Stimulated activated CD4-positive, alpha-beta T cell treated with anti-CD3 and anti-CD28 coated beads, Interleukin-12 subunit alpha, Interleukin-12 subunit beta, amount 100 ng/mL, for 24 hours (primary cell): ENCODE results near the gene NUP98.
"Not testable (repeated sequence)": the region's sequence is repeated elsewhere in the genome, so short reads cannot be mapped to it uniquely, and the experiment has no call there.

Source experiments
- DNase-seq, 2 experiments: peaks; one replicate each; pipeline ENCODE4 v3.0.0-alpha.2; 2020; ENCODE audit warnings: low read depth in 2 of 2

NUP98 gene

DNA sequence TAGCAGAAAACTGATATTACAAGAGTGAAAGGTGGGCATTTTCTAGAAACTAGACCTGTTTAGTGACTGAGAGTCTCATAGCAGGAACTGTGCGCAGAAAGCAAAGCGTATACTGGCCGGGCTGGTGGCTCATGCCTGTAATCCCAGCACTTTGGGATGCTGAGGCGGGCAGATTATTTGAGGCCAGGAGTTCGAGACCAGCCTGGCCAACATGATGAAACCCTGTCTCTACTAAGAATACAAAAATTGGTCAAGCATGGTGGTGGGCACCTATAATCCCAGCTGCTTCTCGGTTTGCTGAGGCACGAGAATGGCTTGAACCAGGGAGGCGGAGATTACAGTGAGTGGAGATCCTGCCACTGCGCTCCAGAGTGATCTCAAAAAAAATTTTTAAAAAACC, 1.8 kb upstream of the NUP98 start:
- no peak for DNase-seq

DNA sequence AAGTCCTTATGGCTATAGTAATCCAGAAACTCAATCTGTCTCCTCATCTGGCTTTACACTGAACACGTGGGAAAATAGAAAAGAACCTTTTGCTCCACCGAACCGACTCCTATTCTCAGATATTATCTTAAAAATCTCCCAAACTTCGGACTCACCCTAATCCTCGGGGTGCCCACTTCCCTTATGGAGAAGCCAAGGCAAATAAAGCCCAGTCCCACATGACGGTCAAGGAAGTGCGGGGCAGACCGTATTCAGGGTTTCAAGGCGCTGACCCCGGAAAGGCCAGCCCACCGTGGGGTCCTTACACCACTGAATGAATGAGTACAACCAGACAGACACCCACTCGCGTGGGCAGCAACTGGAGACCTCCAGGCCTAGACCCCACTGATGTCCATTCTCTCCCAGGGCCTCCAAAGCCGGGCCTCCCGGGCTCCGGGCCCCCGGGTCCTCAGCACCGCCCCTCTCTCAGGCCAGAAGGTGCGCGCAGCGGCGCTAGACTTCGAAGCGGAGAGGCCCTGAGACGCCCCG, 489 bp downstream of the NUP98 start:
- DNase-seq: no peak

DNA sequence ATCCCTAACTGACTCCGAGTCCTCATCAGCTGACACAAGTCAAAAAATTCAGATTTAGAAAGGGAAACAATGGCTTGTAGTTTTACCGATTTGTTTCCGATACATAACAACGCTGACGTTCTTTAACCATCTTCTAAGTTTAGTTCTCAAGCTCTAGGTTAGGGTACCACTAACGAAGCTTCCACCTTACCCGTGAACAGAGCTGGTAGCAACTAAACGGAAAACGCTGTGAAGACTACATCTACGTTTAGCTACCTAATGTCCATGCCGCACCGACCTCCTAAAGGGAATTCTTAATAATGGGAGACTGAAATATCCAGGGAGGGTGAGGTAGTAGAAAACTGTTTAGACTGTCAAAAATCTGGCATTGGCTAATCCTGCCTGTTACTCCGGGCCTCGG, 1.0 kb downstream of the NUP98 start:
- no peak for DNase-seq

DNA sequence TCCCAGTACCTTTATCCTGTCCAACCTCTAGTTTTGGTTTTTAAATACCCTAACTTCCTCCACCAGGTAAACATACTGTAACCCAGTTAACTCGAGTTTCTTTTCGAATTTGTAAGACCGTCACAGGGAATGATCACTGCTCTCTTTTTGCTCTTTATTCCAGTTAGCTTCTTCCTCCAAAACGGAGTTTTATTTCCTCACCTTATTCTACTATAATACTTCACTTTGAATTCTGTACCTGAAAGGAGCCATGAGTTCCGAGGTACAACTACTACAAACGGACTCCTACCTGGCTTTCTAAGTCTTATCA, 1.4 kb downstream of the NUP98 start:
- DNase-seq: no peak

DNA sequence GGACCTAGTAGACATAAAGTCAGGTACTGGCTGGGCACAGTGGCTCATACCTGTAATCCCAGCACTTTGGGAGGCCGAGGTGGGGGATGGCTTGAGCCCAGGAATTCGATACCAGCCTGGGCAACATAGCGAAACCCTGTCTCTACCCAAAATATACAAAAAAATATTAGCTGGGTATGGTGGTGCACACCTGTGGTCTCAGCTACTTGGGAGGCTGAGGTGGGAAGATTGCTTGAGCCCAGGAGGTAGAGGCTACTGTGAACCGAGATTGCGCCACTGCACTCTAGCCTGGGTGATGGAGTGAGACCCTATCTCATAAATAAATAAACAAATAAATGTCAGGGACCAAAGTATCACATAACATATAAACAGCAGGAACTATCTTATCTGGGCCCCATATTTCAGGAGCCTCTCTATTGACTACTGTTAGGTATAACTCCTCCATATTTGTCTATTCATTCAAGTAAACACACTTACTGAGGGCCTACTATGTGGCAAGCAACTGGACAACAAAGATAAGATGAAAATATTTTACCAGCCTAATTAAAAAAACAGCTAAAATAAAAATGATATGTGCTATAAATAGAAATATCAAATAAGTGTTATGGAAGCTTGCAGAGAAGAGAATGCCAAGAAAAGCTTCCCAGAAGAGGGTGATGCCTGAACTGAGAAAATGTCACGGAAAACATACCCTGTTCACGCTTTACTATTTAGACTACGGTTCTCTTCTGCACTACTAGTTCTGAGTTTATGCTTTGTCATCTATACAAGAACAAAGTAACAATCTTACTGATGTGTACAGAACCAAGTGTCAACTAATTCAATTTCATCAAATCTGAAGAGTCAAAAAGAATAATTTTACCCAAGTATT, 2.0 kb downstream of the NUP98 start:
- DNase-seq: no peak

DNA sequence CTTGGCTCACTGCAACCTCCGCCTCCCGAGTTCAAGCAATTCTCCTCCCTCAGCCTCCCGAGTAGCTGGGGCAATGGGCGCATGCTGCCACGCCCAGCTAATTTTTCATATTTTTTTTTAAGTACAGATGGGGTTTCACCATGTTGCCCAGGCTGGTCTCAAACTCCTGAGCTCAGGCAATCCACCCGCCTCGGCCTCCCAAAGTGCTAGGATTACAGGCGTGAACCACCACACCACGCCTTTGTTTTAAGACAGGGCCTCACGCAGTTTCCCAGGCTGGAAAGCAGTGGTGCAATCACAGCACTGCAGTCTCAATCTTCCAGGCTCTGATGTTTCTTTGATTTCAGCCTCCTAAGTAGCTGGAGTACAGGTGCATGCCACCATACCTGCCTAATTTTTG, 3.0 kb downstream of the NUP98 start:
- DNase-seq: not testable (repeated sequence)

DNA sequence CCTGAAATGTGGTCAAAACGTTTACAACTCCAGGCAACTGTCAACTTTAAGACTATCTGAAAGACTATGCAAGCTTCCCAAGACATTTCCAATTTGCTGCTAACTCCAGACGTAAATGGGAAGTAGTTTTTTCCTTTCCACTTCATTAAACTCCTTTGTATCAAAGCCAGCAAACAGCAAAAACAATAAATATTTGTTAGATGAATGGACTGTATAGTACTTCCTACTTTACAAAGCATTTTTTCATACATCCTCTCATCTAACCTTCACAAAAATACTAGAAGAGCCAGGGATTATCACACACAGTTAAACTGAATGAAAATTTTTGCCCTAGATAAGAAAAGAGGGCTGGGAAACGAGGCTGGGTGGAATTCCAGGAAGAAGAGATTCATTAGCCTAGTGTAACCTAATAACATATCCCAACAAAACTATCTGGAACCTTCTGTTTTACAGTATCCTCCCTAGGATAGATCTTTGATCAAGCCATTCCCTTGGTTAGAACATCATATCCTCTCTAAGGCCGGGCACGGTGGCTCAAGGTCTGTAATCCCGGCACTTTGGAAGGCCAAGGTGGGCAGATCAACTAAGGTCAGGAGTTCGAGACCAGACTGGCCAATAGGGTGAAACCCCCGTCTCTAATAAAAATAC, 10.4 kb downstream of the NUP98 start:
- no peak for DNase-seq

DNA sequence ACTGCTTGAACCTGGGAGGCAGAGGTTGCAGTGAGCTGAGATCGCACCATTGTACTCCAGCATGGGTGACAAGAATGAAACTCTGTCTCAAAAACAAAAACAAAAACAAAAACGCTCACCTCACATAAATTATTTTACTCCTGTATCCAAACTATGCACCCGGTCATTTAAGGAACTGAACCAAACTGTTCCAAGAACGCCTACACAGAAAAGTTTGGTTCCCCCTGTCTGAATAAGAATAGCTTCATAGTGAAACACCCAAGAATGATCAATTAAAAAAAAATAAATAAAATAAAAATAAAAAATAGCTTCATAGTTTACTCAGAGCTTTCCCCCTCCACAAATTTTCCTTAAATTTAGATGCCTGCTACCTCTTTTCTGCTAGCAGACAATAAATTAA, 13.7 kb downstream of the NUP98 start:
- no peak for DNase-seq

DNA sequence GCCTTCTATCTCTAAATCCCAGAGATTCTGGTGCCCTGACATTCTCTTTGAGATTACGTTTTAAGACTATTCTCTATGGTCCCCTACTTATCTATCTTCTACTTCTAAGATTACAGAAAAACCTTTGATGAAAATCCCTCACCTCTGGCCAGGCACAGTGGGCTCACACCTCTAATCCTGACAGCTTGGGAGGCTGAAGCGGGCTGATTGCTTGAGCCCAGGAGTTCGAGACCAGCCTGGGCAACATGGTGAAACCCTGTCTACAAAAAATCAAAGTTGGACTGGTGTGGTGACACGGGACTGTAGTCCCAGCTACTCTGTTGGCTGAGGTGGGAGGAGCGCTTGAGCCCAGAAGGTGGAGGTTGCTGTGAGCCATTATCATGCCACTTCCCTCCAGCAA, 14.4 kb downstream of the NUP98 start:
- no peak for DNase-seq

DNA sequence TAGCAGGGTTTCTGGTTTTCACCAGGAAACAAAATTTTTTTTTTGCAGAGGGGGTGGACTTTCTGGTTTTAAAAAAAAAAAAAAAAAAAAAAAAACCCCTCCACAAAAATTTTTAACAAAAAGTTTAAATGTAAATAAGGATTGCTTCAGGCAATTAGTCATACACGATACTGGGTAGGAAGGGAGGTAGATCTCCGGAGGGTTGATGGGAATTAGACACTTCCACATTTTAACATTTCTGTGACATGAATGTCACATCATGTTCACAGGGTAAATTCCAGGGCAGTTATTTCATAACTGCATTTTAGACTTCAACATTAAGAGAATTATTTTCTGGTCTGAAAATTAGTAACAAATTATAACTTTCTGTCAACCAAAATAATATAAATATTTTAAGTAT, 15.9 kb downstream of the NUP98 start:
- no peak for DNase-seq

DNA sequence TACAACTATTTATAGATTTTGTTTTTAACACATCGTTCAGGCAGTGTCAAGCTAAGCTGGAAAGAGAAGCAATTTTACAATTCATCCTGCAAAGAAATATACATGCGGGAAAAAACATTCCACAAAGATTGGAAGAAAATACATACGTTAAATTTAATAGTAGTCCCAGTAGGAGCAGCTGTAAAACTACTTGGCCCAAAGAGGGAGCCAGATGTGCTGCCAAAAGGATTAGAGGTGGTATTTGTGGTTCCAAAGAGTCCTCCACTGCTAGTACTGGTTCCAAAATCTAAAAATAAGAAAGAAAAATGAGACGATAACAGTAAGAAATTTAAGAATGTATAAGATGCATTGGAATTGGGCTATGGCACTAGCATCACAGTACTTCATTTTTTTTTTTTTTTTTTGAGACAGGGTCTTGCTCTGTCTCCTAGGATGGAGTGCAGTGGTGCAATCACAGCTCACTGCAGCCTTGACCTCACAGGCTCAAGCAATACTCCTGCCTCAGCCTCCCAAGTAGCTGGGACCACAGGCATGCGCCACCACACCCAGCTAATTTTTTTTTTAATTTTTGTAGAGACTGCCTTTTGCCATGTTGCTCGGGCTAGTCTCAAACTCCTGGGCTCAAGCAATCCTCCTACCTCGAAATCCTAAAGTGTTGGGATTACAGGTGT, 21.5 kb downstream of the NUP98 start:
- DNase-seq: no peak

DNA sequence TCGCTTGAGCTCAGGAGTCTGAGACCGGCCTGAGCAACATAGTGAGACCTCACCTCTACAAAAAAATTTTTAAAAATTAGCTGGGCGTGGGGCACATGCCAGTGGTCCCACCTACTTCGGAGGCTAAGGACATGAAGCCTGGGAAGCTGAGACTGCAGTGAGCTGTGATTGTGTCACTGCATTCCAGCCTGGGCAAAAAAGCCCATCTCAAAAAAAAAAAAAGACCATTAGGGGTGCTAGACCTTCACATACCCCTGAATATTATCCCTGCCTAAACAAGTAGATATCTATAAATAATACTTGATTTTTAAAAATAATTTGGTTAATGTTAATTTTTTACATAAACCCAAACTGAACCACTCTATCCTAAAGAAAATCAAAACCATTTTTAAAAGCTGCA, 24.2 kb downstream of the NUP98 start:
- no peak for DNase-seq

DNA sequence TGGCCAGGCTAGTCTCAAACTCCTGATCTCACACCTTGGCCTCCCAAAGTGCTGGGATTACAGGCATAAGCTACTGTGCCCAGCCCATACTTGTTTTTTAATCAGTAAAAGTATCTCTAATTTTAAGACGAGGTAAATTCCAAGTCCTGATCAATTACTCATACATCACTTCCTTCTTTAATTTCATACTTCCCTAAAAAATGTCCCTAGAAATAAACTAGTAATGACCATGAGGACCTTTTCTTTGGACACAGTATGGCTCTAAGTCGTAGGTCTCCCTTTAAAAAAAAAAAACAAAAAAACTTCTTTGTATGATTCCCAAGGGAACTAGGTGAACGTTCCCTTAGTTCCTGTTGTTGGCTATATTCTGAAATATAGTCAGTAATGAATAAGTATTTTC, 29.8 kb downstream of the NUP98 start:
- DNase-seq: no peak

DNA sequence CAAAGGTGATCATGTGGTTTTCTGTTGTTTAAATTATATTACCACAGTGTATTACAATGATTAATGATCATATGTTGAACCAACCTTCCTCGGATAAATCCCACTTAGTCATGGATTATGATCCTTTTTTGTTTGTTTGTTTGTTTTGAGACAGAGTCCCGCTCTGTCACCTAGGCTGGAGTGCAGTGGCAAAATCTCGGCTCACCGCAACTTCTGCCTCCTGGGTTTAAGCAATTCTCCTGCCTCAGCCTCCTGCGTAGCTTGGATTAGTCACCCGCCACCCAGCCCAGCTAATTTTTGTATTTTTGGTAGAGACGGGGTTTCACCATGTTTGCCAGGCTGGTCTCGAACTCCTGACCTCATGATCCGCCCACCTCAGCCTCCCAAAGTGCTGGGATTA, 30.5 kb downstream of the NUP98 start:
- DNase-seq: not testable (repeated sequence)

DNA sequence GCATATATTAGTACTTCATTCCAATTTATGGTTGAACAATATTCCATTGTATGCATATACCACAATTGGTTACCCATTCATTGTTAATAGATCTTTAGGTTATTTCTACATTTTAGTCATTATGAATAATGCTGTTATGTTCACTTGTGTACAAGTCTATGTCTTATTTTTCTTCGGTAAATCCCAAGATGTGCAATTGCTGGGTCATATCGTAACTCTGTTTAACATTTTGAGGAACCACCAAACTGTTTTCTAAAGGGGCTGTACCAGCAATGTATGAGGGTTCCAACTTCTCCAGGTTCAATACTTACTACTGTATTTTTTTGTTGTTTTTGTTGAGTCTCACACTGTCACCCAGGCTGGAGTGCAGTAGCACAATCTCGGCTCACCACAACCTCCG, 33.1 kb downstream of the NUP98 start:
- DNase-seq: no peak

DNA sequence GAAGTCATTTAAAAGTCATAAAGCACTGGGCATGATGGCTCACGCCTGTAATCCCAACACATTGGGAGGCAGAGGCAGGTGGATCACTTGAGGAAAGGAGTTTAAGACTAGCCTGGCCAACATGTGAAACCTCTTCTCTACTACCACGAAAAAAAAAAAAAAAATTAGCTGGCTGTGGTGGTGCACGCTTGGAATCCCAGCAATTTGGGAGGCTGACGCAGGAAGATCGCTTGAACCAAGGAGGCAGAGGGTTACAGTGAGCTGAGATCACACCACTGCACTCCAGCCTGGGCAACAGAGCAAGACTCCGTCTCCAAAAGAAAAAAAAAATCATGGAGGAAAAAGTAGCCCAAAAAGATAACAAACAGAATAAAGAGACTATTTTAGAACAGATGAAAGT, 42.2 kb downstream of the NUP98 start:
- no peak for DNase-seq

DNA sequence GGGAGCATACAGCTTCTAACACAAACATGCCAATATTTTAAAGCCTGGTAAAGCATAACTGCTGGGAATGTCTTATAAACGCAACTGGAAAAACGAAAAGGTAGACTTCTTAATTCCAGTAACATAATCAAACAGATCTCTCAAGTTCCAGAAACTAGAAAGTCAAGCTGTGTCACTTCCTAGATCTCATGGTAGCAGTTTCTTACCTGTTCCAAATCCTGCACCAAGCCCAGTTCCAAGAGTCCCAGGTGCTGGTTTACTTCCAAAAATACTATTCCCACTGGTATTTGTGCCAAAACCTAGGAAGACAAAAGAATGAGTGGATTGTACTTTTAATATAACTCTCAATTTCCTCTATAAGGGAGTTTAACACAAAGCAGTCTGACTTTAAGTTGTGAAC, 44.2 kb downstream of the NUP98 start:
- no peak for DNase-seq

DNA sequence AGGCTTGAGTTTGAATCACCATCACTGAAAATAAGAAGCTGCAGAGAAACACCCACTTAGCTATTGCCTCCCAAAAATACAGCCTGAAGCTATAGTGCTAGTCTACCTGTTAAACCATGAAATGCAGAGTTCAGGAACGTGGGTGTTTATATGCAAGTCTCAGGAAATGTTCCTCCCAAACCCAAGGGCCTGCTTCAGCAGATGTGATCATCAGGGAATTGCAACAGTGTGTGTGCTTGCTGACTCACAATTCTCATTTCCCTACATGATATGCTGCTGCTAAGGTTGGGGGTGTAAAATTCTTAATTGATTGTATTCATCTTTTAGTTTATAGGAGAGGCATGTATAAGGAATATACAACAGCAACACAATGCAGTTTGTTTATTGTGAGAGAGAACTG, 49.6 kb downstream of the NUP98 start:
- no peak for DNase-seq

DNA sequence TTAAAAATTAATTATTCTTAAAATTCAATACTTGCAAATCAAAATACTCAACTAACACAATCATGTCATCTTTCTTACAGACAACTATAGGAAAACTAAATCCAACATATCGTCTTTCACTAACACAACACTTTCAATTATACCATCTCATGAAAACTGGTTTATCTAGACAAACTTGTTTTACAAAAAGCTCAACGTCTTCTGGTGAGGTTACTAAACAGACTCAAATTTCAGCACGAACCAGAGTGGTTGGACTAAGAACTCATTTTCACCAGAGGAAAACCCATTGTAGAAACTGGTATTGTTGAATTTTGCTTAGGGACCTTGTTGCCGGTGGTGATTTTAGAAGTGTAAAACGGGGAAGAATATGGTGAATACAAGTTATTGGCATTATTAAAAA, 52.2 kb downstream of the NUP98 start:
- DNase-seq: no peak

DNA sequence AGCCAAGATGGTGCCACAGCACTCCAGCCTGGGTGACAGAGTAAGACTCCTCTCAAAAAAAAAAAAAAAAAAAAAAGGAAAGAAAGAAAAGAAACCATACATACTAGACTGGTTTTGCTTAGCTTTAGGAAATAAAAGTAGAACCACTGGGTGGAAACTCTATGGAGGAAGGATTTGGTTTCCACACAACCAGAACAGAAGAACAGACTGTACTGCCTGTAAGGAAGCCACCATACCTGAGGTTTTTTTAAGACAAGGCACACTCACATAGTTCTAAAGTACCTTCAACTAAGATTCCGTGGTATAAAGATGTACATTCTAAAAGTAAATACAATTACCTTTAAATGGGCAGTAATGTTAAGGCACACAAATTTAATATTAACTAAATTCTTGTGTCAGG, 58.6 kb downstream of the NUP98 start:
- no peak for DNase-seq

DNA sequence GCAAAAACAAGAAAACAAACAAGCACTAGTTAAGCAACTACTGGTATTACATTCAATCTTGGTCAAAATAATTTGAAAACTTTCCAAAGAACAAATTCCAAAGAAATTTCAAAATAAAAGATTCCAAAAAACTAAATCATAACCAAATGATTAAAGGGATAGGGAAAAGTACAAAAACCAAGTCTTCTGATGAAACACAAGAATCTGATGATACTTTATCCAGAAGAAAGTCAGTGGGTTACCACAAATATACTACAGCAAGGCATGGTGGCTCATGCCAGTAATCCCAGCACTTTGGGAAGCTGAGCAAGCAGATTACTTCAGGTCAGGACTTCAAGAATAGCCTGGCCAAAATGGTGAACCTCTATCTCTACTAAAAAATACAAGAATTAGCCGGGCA, 59.1 kb downstream of the NUP98 start:
- no peak for DNase-seq

DNA sequence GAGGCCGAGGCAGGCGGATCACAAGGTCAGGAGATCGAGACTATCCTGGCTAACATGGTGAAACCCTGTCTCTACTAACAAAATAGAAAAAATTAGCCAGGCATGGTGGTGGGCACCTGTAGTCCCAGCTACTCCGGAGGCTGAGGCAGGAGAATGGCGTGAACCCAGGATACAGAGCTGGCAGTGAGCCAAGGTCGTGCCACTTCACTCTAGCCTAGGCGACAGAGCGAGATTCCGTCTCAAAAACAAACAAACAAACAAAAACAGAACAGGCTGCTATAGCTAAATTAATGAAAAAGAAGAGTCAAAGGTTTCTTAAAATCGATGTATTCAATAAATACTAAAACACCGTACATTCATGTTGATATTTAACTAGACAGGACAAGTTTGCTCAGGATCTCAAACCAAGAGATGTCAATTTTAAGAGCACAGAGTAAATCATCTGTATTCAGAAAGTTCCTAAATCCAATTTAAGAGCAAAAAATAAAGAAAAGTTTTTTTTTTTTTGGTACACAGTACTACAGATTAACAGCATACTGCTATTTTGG, 59.9 kb downstream of the NUP98 start:
- DNase-seq: no peak

DNA sequence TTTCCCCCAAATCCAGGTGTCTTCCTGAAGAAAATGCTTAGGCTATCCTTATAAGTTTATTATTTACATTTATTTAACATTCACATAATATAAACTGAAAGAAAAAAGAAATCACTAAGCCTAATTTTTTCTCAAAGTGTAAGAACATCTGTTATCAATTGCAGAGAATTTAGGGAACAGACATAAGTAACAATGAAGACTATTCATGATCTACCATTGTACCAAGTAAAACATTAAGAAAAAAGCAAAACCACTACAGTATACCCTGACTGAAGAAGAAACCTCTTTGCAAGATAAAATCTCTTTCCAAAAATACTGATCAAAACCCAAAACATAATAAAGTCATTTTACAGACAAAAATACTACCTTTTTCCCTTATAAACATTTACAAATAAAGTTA, 60.5 kb downstream of the NUP98 start:
- no peak for DNase-seq
